Smooth muscle cell (in vitro differentiated cells): ENCODE measurements around the gene OR52K2. TPM values are rescaled to one million over a fixed set of nuclear protein-coding genes. Genes with fewer than 3 reads are reported as not detected.

ENCODE experiments used
- DNase-seq: peaks from one replicate; lab custom pipeline; 2025; ENCODE audit not compliant: unreplicated experiment; lab: John Stamatoyannopoulos, UW
- H2AFZ ChIP-seq: fragments of 200-600 bp; sonication (generic); 2 replicates; pipeline ENCODE4 v1.6.0; 2016; ENCODE audit warnings: antibody characterized with exemption, low read depth, mild to moderate bottlenecking
- H3F3A ChIP-seq: fragments of 200-600 bp; sonication (generic); 2 replicates; pipeline ENCODE4 v1.6.0; 2017; ENCODE audit warnings: antibody characterized with exemption, low read depth
- H3K27ac ChIP-seq: fragments of 200-600 bp; sonication (generic); 2 replicates; pipeline ENCODE4 v1.5.1; 2016; ENCODE audit warnings: low read depth, mild to moderate bottlenecking
- H3K27me3 ChIP-seq: fragments of 200-600 bp; sonication (generic); 2 replicates; pipeline ENCODE4 v1.6.1; 2016; ENCODE audit warnings: low read depth, mild to moderate bottlenecking
- H3K36me3 ChIP-seq: fragments of 200-600 bp; sonication (generic); 2 replicates; pipeline ENCODE4 v1.5.1; 2016; ENCODE audit warnings: low read depth
- H3K4me1 ChIP-seq: fragments of 200-600 bp; sonication (generic); 2 replicates; pipeline ENCODE4 v1.5.1; 2016; ENCODE audit warnings: low read depth
- H3K4me2 ChIP-seq: fragments of 200-600 bp; sonication (generic); 2 replicates; pipeline ENCODE4 v1.6.0; 2016; ENCODE audit warnings: mild to moderate bottlenecking
- H3K4me3 ChIP-seq: fragments of 200-600 bp; sonication (generic); 2 replicates; pipeline ENCODE4 v1.5.1; 2016; ENCODE audit warnings: mild to moderate bottlenecking
- H3K79me2 ChIP-seq: fragments of 200-600 bp; sonication (generic); 2 replicates; pipeline ENCODE4 v1.6.0; 2016; ENCODE audit warnings: low read depth, mild to moderate bottlenecking
- H3K9ac ChIP-seq: fragments of 200-600 bp; sonication (generic); 2 replicates; pipeline ENCODE4 v1.6.0; 2016; ENCODE audit warnings: low read depth
- H3K9me3 ChIP-seq: fragments of 200-600 bp; sonication (generic); replicated peaks from 2 replicates; pipeline ENCODE4 v1.5.1; 2016; ENCODE audit warnings: low read depth
- H4K20me1 ChIP-seq: fragments of 200-600 bp; sonication (generic); 2 replicates; pipeline ENCODE4 v1.6.0; 2016; ENCODE audit warnings: low read depth
- CTCF ChIP-seq: fragments of 200-600 bp; sonication (generic); IDR thresholded peaks from 2 replicates; pipeline ENCODE4 v1.5.1; 2017; ENCODE audit warnings: borderline replicate concordance, mild to moderate bottlenecking, antibody characterized with exemption; ENCODE audit not compliant: insufficient read depth, poor library complexity, severe bottlenecking
- WGBS: methylation state at CpG from one replicate; pipeline ENCODE4 v1.1.7; 2016; ENCODE audit warnings: low lambda C conversion rate; 5-methylcytosine and 5-hydroxymethylcytosine counted together
- polyA plus RNA-seq: library from polyadenylated mRNA; unstranded; fragments of >200 nt; fragmentation: Nextera tagmentation; extraction: Ambion mirVana; gene quantifications from 2 replicates; pipeline ENCODE4 v1.2.1, GENCODE V29; 2016
- total RNA-seq: library from RNA; depleted of rRNA; stranded (reverse); fragments of >200 nt; gene quantifications from 2 replicates; pipeline ENCODE4 v1.2.3, GENCODE V29; 2014

The OR52K2 gene
- total and polyA plus RNA-seq, 2 experiments from 2014 or later, result not detected

- peak overlapping the region; percentile 36 for H3K4me2 ChIP-seq
- no peaks in the 10 kb centered on the region for H3K36me3 ChIP-seq
- H3K79me2 ChIP-seq, result no peaks in the 10 kb centered on the region
- no peak overlapping the region for H3K4me3 ChIP-seq
- H3K27me3 ChIP-seq, result no peaks in the 10 kb centered on the region
- no peaks in the 10 kb centered on the region for H3F3A ChIP-seq
- DNase-seq, result no peak
- H4K20me1 ChIP-seq, result no peaks in the 10 kb centered on the region
- peak overlapping the region; percentile 96 for H3K27ac ChIP-seq
- H3K4me1 ChIP-seq, result peaks cover 12% of the 10 kb centered on the region
- TF ChIP-seq CTCF, result no peak
- peak overlapping the region; percentile 78 for H3K9ac ChIP-seq
- no peaks in the 10 kb centered on the region for H3K9me3 ChIP-seq
- WGBS, result 66% methylated on average over 5 of the region's 5 CpGs
- H2AFZ ChIP-seq, result peak overlapping the region; percentile 72
Measured at GRCh38 chr11:4464216-4465159, 15.4 kb downstream of the OR52K2 start.

DNA sequence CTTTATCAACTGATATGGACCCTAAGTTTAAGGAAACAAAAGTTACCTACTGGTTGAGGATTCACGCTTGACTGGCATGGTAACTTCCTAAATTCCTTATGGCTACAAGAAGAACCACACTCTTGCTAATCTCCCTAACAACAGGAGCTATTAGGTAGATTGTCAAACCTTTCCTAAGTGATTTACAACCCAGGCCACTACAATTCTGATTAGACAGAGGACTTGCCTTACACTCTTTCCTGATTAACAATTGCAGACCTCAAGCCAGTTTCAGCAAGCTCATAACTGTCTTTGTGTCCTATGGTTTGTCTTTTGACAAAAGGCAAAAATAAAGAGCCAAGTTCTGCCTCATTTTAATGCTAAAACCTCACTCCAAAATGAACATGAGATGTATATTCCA is 16.3 kb downstream of the OR52K2 start:
- Histone ChIP-seq H3K79me2 (no peaks in the 10 kb centered on the region), H3K27me3 (no peaks in the 10 kb centered on the region), H4K20me1 (no peaks in the 10 kb centered on the region), H3K27ac (peak overlapping the region; percentile 96), H3F3A (no peaks in the 10 kb centered on the region), H3K4me3 (no peak overlapping the region), H3K4me2 (no peak overlapping the region), H3K9me3 (no peaks in the 10 kb centered on the region), H2AFZ (no peak overlapping the region), H3K4me1 (peaks cover 12% of the 10 kb centered on the region), H3K9ac (peak overlapping the region; percentile 78), H3K36me3 (no peaks in the 10 kb centered on the region)
- no peak for TF ChIP-seq CTCF
- no peak for DNase-seq
- 33% methylated on average over 1 of the region's 1 CpG for WGBS

DNA sequence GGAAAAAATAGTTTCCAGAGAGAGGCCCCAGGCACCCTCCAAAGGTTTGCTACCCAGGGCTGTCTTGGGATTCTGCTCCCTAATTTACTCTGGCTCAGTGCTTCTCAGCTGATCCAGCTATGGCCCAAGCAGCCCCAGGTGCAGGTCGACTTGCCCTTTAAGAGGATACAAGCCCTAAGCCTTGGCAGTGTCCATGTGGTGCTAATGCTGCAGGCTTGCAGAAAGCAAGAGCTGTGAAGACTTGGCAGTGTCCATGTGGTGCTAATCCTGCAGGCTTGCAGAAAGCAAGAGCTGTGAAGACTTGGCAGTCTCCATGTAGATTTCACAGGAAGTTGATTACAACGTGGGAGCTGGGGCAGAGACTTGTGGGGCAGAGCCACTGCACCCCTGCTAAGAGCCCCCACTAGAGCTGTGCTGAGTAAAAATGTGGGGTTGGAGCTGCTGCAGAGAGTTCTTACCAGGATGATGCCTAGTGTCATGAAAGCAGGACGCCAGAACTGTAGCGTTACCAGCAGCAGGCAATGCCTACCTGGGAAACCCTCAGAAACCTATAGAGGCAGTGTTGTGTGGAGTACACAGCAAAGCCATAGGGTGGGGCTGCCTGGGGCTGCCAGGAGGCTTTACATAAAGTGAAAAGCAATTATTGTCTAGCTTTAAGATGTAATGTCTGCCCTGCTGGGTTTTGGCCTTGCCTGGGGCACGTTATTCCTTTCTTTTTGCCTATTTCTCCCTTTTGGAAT is 17.2 kb downstream of the OR52K2 start:
- Histone ChIP-seq H3F3A (no peaks in the 10 kb centered on the region), H3K4me2 (no peak overlapping the region), H3K36me3 (no peaks in the 10 kb centered on the region), H3K4me1 (peaks cover 12% of the 10 kb centered on the region), H3K27ac (no peak overlapping the region), H2AFZ (no peak overlapping the region), H3K27me3 (no peaks in the 10 kb centered on the region), H3K4me3 (no peak overlapping the region), H4K20me1 (no peaks in the 10 kb centered on the region), H3K9me3 (no peaks in the 10 kb centered on the region), H3K79me2 (no peaks in the 10 kb centered on the region), H3K9ac (no peak overlapping the region)
- DNase-seq, result no peak
- no peak for TF ChIP-seq CTCF
- 34% methylated on average over 5 of the region's 5 CpGs for WGBS
